Measurements from ENCODE around the gene CYB561. TPM values are rescaled to one million over a fixed set of nuclear protein-coding genes. Genes with fewer than 3 reads are reported as not detected.

CYB561 gene
- total and polyA plus RNA-seq, 2 of the 4 experiments (the other 2 are of a cell fraction) = 2.5 to 3.0 TPM

- no peak for ATAC-seq (ENCODE audit: low read depth)
Observed at GRCh38 chr17:63486317-63487013, 40.4 kb upstream of the CYB561 start.

More at GRCh38 chr17:63486317-63487013, 40.4 kb upstream of the CYB561 start:
- H4K8ac ChIP-seq (ENCODE audit: low read depth in 2 of 2, low read length in 2 of 2) = no peak overlapping the region
- H2AK9ac ChIP-seq (replicated peaks; ENCODE audit: low read depth, low read length, poor library complexity) = no peak overlapping the region
- no peak overlapping the region for H3K14ac ChIP-seq (replicated peaks; ENCODE audit: low read depth, low read length)
- TF ChIP-seq RAD21 (IDR thresholded peaks at IDR 0.05; ENCODE audit: low read length) = no peak
- TF ChIP-seq CEBPB (IDR thresholded peaks at IDR 0.05; ENCODE audit: low read depth, low read length) = no peak
- TF ChIP-seq NFE2L2 (IDR thresholded peaks at IDR 0.05; ENCODE audit: low read depth, low read length) = no peak
- TF ChIP-seq MAZ (IDR thresholded peaks at IDR 0.05; ENCODE audit: borderline replicate concordance, low read depth, low read length) = no peak
- no peak for TF ChIP-seq RCOR1 (IDR thresholded peaks at IDR 0.05; ENCODE audit: insufficient replicate concordance, low read length)
- TF ChIP-seq USF2 (IDR thresholded peaks at IDR 0.05; ENCODE audit: low read depth, low read length) = no peak
- no peak for TF ChIP-seq CTCF (conservative IDR thresholded peaks at IDR 0.05; ENCODE audit: low read depth, low read length)
- TF ChIP-seq SMC3 (IDR thresholded peaks at IDR 0.05; ENCODE audit: low read depth, low read length) = no peak
- no peak for TF ChIP-seq BHLHE40 (IDR thresholded peaks at IDR 0.05; ENCODE audit: low read depth, low read length)
- TF ChIP-seq MAFK (IDR thresholded peaks at IDR 0.05; ENCODE audit: low read depth, low read length) = no peak
- no peak for TF ChIP-seq RFX5 (IDR thresholded peaks at IDR 0.05; ENCODE audit: low read depth, low read length)
- TF ChIP-seq CHD1 (IDR thresholded peaks at IDR 0.05; ENCODE audit: low read depth, low read length) = no peak
- TF ChIP-seq MXI1 (IDR thresholded peaks at IDR 0.05; ENCODE audit: borderline replicate concordance, low read depth, low read length) = no peak
- no peak for TF ChIP-seq ELK1 (IDR thresholded peaks at IDR 0.05; ENCODE audit: borderline replicate concordance, low read depth, low read length)
- no peak for TF ChIP-seq FOS (IDR thresholded peaks at IDR 0.05; ENCODE audit: low read depth, low read length)
- TF ChIP-seq POLR2A (IDR thresholded peaks at IDR 0.05; ENCODE audit: low read depth, low read length) = no peak
- no peak overlapping the region for H3K27ac ChIP-seq (ENCODE audit: insufficient read depth, low read length)
- dilution Hi-C loops (cut with HindIII; ENCODE audit: low sequenced_read_pairs, unreplicated experiment) = no loop called here
- in situ Hi-C loops (cut with MboI; ENCODE audit: low sequenced_read_pairs) = no loop called here
- no peak overlapping the region for H3K4me2 ChIP-seq (ENCODE audit: low read depth, low read length)
- no peaks in the 10 kb centered on the region for H4K20me1 ChIP-seq (ENCODE audit: insufficient read depth, low read length)
- no peak for DNase-seq
- H3K27me3 ChIP-seq (ENCODE audit: control insufficient read depth, insufficient read depth, low read length) = peaks cover 11% of the 10 kb centered on the region; the same call in 1 of the 2 replicates
- ChIA-PET CTCF (no interaction called here), POLR2A (ENCODE audit: unreplicated experiment) (no interaction called here)
- no peaks in the 10 kb centered on the region; the same call in 1 of the 2 replicates for H3K9me1 ChIP-seq (ENCODE audit: insufficient read depth, low read length)
- no peak overlapping the region for H2AFZ ChIP-seq (replicated peaks; ENCODE audit: low read length, poor library complexity)
- 75% methylated on average over 1 of the region's 12 CpGs; no CpG with 5 or more reads in 1 of the 2 experiments for WGBS, 2 experiments (ENCODE audit: extremely low coverage in 2 of 2, insufficient read length in 1 of 2)
- no peak overlapping the region for H4K5ac ChIP-seq (ENCODE audit: low read depth, low read length)
- H3K79me1 ChIP-seq (ENCODE audit: low read depth in 1 of 2, low read length in 2 of 2) = no peaks in the 10 kb centered on the region
- H2AK5ac ChIP-seq (ENCODE audit: low read depth, low read length) = no peak overlapping the region
- H2BK20ac ChIP-seq (ENCODE audit: low read depth, low read length) = no peak overlapping the region
- BruUV-seq (replicated peaks) = no TSS peak
- intact Hi-C loops (cut with micrococcal nuclease) = no loop called here
- no peak overlapping the region for H3K4ac ChIP-seq (ENCODE audit: low read depth, low read length)
- no peak overlapping the region for H3K18ac ChIP-seq (ENCODE audit: low read depth, low read length)
- no peak overlapping the region for H3K56ac ChIP-seq (ENCODE audit: extremely low read depth, insufficient read depth, low read length)
- no peaks in the 10 kb centered on the region for H3K4me1 ChIP-seq (ENCODE audit: control insufficient read depth, insufficient read depth, low read length)
- no peak overlapping the region for H4K91ac ChIP-seq (ENCODE audit: insufficient read depth, low read depth, low read length)
- no peak overlapping the region for H2BK15ac ChIP-seq (ENCODE audit: low read depth, low read length)
- H3K23ac ChIP-seq (ENCODE audit: low read depth, low read length) = no peak overlapping the region
- H2BK120ac ChIP-seq (ENCODE audit: low read depth, low read length) = no peak overlapping the region
- no peaks in the 10 kb centered on the region for H3K9me3 ChIP-seq (ENCODE audit: control insufficient read depth, insufficient read depth, low read length)
- H3K36me3 ChIP-seq (ENCODE audit: control insufficient read depth, insufficient read depth, low read length) = no peaks in the 10 kb centered on the region
- no peak overlapping the region for H2BK5ac ChIP-seq (ENCODE audit: low read depth, low read length, poor library complexity, severe bottlenecking)
- no peak overlapping the region for H3K9ac ChIP-seq (ENCODE audit: low read depth, low read length)
- no peak overlapping the region for H3K4me3 ChIP-seq (ENCODE audit: insufficient read depth, low read depth, low read length)

All from IMR-90 (cell line).